ENCODE measurements around the gene DNAJC5.
A peak's percentile ranks its signal among the peaks of the same experiment; 100 is the strongest.
"Not testable (repeated sequence)": the region's sequence is repeated elsewhere in the genome, so short reads cannot be mapped to it uniquely, and the experiment has no call there.

Gene DNAJC5

GRCh38 chr20:63957690-63958441 lies 62.9 kb downstream of the DNAJC5 start:
- DNase-seq = peak; percentile 72

- DNase-seq = no peak
Measured at GRCh38 chr20:63958471-63958870, 63.5 kb downstream of the DNAJC5 start.

- DNase-seq = no peak
Measured at GRCh38 chr20:63958964-63959698, 64.2 kb downstream of the DNAJC5 start.

- no peak for DNase-seq
Measured at GRCh38 chr20:63959699-63960075, 64.8 kb downstream of the DNAJC5 start.

GRCh38 chr20:63960654-63961621 lies 66.0 kb downstream of the DNAJC5 start:
- not testable (repeated sequence) for DNase-seq

GRCh38 chr20:63961664-63962425 lies 66.9 kb downstream of the DNAJC5 start:
- no peak for DNase-seq

- no peak for DNase-seq
Measured at GRCh38 chr20:63962426-63963347, 67.8 kb downstream of the DNAJC5 start.

- no peak for DNase-seq
Measured at GRCh38 chr20:63963348-63963741, 68.4 kb downstream of the DNAJC5 start.

GRCh38 chr20:63963784-63964301 lies 68.9 kb downstream of the DNAJC5 start:
- no peak for DNase-seq

- DNase-seq = peak; percentile 2
Measured at GRCh38 chr20:63964412-63964811, 69.5 kb downstream of the DNAJC5 start.

- DNase-seq = no peak
Measured at GRCh38 chr20:63966172-63966943, 71.4 kb downstream of the DNAJC5 start.

GRCh38 chr20:63966944-63967322 lies 72.0 kb downstream of the DNAJC5 start:
- no peak for DNase-seq

- no peak for DNase-seq
Measured at GRCh38 chr20:63967330-63968135, 72.6 kb downstream of the DNAJC5 start.

- DNase-seq = no peak
Measured at GRCh38 chr20:63968136-63968927, 73.4 kb downstream of the DNAJC5 start.

- DNase-seq = peak; percentile 56
Measured at GRCh38 chr20:63968928-63969760, 74.2 kb downstream of the DNAJC5 start.

- DNase-seq = peak; percentile 81
Measured at GRCh38 chr20:63969838-63970713, 75.2 kb downstream of the DNAJC5 start, which contains the start of gene ZNF512B. Gene ZNF512B, minus strand, starts transcription at chr20:63969930. Its CDS starts 1,980 bp downstream, at chr20:63967950.

All from stimulated activated CD4-positive, alpha-beta T cell treated with anti-CD3 and anti-CD28 coated beads, Interleukin-15, amount 100 ng/mL, for 24 hours (primary cell).